Natural killer cell (primary cell): ENCODE measurements around the gene FTCDNL1. TPM values are rescaled to one million over a fixed set of nuclear protein-coding genes. Genes with fewer than 3 reads are reported as not detected.

ENCODE experiments used
- ATAC-seq, 3 donors: fragments of 150-1000 bp in 2 of 3; fragments of 200-7000 bp in 1 of 3; cut with Tn5 transposase; 1 replicate in 1 of 3; 2 replicates in 2 of 3; pipeline ENCODE4 v1.10.0; 2021; ENCODE audit warnings: mild to moderate bottlenecking in 2 of 3, moderate library complexity in 2 of 3
- DNase-seq, 2 donors: peaks; one replicate each; pipeline versions ENCODE4 v3.0.0 to v3.0.0-alpha.2; 2013 to 2021; ENCODE audit warnings: mixed read lengths in 1 of 2
- H3K27ac ChIP-seq: one replicate; pipeline ENCODE4 v1.5.1; 2013; ENCODE audit warnings: mild to moderate bottlenecking, low read length
- H3K27me3 ChIP-seq: one replicate; pipeline ENCODE4 v1.6.1; 2013; ENCODE audit warnings: low read length; ENCODE audit not compliant: control insufficient read depth, insufficient read depth
- H3K36me3 ChIP-seq: one replicate; pipeline ENCODE4 v1.6.1; 2013; ENCODE audit warnings: low read length; ENCODE audit not compliant: control insufficient read depth, insufficient read depth
- H3K4me1 ChIP-seq: one replicate; pipeline ENCODE4 v1.6.1; 2013; ENCODE audit warnings: low read length; ENCODE audit not compliant: control insufficient read depth, insufficient read depth
- H3K4me3 ChIP-seq: one replicate; pipeline ENCODE4 v1.5.1; 2013; ENCODE audit warnings: low read length
- H3K9me3 ChIP-seq: one replicate; pipeline ENCODE4 v1.6.1; 2013; ENCODE audit warnings: low read length; ENCODE audit not compliant: control insufficient read depth, insufficient read depth
- H3K27ac Mint-ChIP-seq, 2 donors: one replicate each; pipeline ENCODE4 v1.8.0; 2022; ENCODE audit warnings: mild to moderate bottlenecking in 2 of 2, mixed read lengths in 2 of 2, moderate library complexity in 1 of 2
- H3K27me3 Mint-ChIP-seq, 2 donors: one replicate each; pipeline ENCODE4 v1.8.0; 2022; ENCODE audit warnings: low read depth in 2 of 2, mixed read lengths in 2 of 2
- H3K36me3 Mint-ChIP-seq: one replicate; pipeline ENCODE4 v1.8.0; 2022; ENCODE audit warnings: mixed read lengths
- H3K4me1 Mint-ChIP-seq, 2 donors: one replicate each; pipeline ENCODE4 v1.8.0; 2022; ENCODE audit warnings: mixed read lengths in 2 of 2
- H3K4me3 Mint-ChIP-seq: one replicate; pipeline ENCODE4 v1.8.0; 2022; ENCODE audit warnings: mild to moderate bottlenecking, moderate library complexity, mixed read lengths
- H3K9me3 Mint-ChIP-seq, 2 donors: one replicate each; pipeline ENCODE4 v1.8.0; 2022; ENCODE audit warnings: mixed read lengths in 2 of 2
- CTCF ChIP-seq: fragments of 200-600 bp; IDR thresholded peaks from one replicate; pipeline ENCODE4 v1.8.0; 2022; ENCODE audit warnings: antibody characterized with exemption
- WGBS: methylation state at CpG from one replicate; pipeline ENCODE4 v1.1.7; 2013; ENCODE audit warnings: missing lambda C conversion rate; ENCODE audit not compliant: insufficient coverage; 5-methylcytosine and 5-hydroxymethylcytosine counted together
- intact Hi-C: fragments of 100-400 bp; cut with micrococcal nuclease; formaldehyde crosslinking; loops from one replicate; pipeline ENCODE4 v1.14.2; 2022
- total RNA-seq, 4 donors: library from RNA; stranded (reverse); fragments of 120-200 nt in 1 of 4; gene quantifications; one replicate each; pipeline versions ENCODE4 v1.2.3 to v1.2.4, GENCODE V29; 2013 to 2022

Gene FTCDNL1
- total RNA-seq, 3 donors from 2014 or later (not counting 1 experiment from before 2014, with no cell fraction given), result 0.52 to 0.95 TPM; not detected in 1

GRCh38 chr2:199868431-199869226 is 17.6 kb upstream of the FTCDNL1 start:
- intact Hi-C loops, result no loop called here
- Mint-ChIP-seq H3K4me3 (no peak overlapping the region), H3K9me3 (no peaks in the 10 kb centered on the region), H3K36me3 (no peaks in the 10 kb centered on the region), H3K27me3 (peaks cover 4 to 30% of the 10 kb centered on the region in 2 donors), H3K4me1 (no peaks in the 10 kb centered on the region), H3K27ac (no peak overlapping the region)
- no peaks in the 10 kb centered on the region for H3K4me1 ChIP-seq
- WGBS, result 63% methylated on average over 4 of the region's 5 CpGs
- H3K27ac ChIP-seq, result no peak overlapping the region
- no peaks in the 10 kb centered on the region for H3K9me3 ChIP-seq
- no peak overlapping the region for H3K4me3 ChIP-seq
- H3K36me3 ChIP-seq, result no peaks in the 10 kb centered on the region
- ATAC-seq (no peak), DNase-seq (no peak)
- no peaks in the 10 kb centered on the region for H3K27me3 ChIP-seq
- TF ChIP-seq CTCF, result no peak

GRCh38 chr2:199865905-199866304 is 14.9 kb upstream of the FTCDNL1 start:
- Mint-ChIP-seq H3K4me3 (no peak overlapping the region), H3K27me3 (peaks cover 7 to 30% of the 10 kb centered on the region in 2 donors), H3K4me1 (no peaks in the 10 kb centered on the region), H3K9me3 (no peaks in the 10 kb centered on the region), H3K27ac (no peak overlapping the region), H3K36me3 (no peaks in the 10 kb centered on the region)
- DNase-seq (no peak), ATAC-seq (no peak)
- intact Hi-C loops, result no loop called here
- no peaks in the 10 kb centered on the region for H3K9me3 ChIP-seq
- H3K36me3 ChIP-seq, result no peaks in the 10 kb centered on the region
- H3K4me1 ChIP-seq, result no peaks in the 10 kb centered on the region
- no peak for TF ChIP-seq CTCF
- H3K27ac ChIP-seq, result no peak overlapping the region
- H3K27me3 ChIP-seq, result peaks cover 2% of the 10 kb centered on the region
- 100% methylated on average over 2 of the region's 4 CpGs for WGBS
- no peak overlapping the region for H3K4me3 ChIP-seq

- H3K4me1 Mint-ChIP-seq, result no peaks in the 10 kb centered on the region
- no peaks in the 10 kb centered on the region for H3K4me1 ChIP-seq
- no peak for TF ChIP-seq CTCF
- no peak overlapping the region for H3K4me3 ChIP-seq
- WGBS, result 96% methylated on average over 3 of the region's 3 CpGs
- no peaks in the 10 kb centered on the region for H3K36me3 ChIP-seq
- ATAC-seq, result no peak
- H3K4me3 Mint-ChIP-seq, result no peak overlapping the region
- no peak overlapping the region for H3K27ac ChIP-seq
- no peak for DNase-seq
- no peaks in the 10 kb centered on the region for H3K36me3 Mint-ChIP-seq
- H3K27me3 Mint-ChIP-seq, result peaks cover 12 to 26% of the 10 kb centered on the region in 2 donors
- peaks cover 2% of the 10 kb centered on the region for H3K27me3 ChIP-seq
- H3K9me3 ChIP-seq, result no peaks in the 10 kb centered on the region
- H3K27ac Mint-ChIP-seq, result no peak overlapping the region
- no peaks in the 10 kb centered on the region for H3K9me3 Mint-ChIP-seq
- intact Hi-C loops, result no loop called here
These were observed 11.8 kb upstream of the FTCDNL1 start for GRCh38 chr2:199862788-199863187.
